ENCODE measurements around the gene ATP10B. TPM values are rescaled to one million over a fixed set of nuclear protein-coding genes. Genes with fewer than 3 reads are reported as not detected.

Gene ATP10B
- total RNA-seq, 3 donors from 2014 or later (not counting 1 experiment from before 2014, with no cell fraction given): not detected

DNA sequence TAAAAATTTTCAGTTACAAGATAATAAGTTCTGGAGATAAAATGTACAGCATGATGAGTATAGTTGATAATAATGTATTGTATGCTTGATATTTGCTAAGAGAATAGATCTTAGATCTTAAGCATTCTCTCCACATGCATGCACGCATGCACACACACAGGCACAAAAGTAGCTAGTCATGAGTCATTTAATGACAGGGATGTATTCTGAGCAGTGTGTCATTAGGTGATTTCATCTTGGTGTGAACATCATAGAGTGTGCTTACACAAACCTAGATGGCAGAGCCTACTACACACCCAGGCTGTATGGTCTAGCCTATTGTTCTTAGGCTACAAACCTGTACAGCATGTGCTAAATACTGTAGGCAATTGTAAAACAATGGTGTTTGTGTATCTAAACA lies 306.2 kb downstream of the ATP10B start:
- Mint-ChIP-seq H3K9me3 (no peaks in the 10 kb centered on the region), H3K36me3 (no peaks in the 10 kb centered on the region), H3K27ac (no peak overlapping the region), H3K4me1 (no peaks in the 10 kb centered on the region), H3K4me3 (no peak overlapping the region), H3K27me3 (ENCODE audit: low read depth in 2 of 2) (peaks cover 0 to 30% of the 10 kb centered on the region in 2 donors)
- no peaks in the 10 kb centered on the region for H3K27me3 ChIP-seq (ENCODE audit: control insufficient read depth, insufficient read depth, low read length)
- intact Hi-C loops (cut with micrococcal nuclease): no loop called here
- no peaks in the 10 kb centered on the region for H3K36me3 ChIP-seq (ENCODE audit: control insufficient read depth, insufficient read depth, low read length)
- H3K27ac ChIP-seq (ENCODE audit: low read length): no peak overlapping the region
- no peak for ATAC-seq
- H3K9me3 ChIP-seq (ENCODE audit: control insufficient read depth, insufficient read depth, low read length): no peaks in the 10 kb centered on the region
- TF ChIP-seq, protein P1, sequence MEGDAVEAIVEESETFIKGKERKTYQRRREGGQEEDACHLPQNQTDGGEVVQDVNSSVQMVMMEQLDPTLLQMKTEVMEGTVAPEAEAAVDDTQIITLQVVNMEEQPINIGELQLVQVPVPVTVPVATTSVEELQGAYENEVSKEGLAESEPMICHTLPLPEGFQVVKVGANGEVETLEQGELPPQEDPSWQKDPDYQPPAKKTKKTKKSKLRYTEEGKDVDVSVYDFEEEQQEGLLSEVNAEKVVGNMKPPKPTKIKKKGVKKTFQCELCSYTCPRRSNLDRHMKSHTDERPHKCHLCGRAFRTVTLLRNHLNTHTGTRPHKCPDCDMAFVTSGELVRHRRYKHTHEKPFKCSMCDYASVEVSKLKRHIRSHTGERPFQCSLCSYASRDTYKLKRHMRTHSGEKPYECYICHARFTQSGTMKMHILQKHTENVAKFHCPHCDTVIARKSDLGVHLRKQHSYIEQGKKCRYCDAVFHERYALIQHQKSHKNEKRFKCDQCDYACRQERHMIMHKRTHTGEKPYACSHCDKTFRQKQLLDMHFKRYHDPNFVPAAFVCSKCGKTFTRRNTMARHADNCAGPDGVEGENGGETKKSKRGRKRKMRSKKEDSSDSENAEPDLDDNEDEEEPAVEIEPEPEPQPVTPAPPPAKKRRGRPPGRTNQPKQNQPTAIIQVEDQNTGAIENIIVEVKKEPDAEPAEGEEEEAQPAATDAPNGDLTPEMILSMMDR (IDR thresholded peaks at IDR 0.05): no peak
- DNase-seq: no peak
- 83% methylated on average over 1 of the region's 1 CpG for WGBS (ENCODE audit: insufficient coverage)
- no peaks in the 10 kb centered on the region for H3K4me1 ChIP-seq (ENCODE audit: control insufficient read depth, insufficient read depth, low read length)
- H3K4me3 ChIP-seq (ENCODE audit: low read length): no peak overlapping the region

DNA sequence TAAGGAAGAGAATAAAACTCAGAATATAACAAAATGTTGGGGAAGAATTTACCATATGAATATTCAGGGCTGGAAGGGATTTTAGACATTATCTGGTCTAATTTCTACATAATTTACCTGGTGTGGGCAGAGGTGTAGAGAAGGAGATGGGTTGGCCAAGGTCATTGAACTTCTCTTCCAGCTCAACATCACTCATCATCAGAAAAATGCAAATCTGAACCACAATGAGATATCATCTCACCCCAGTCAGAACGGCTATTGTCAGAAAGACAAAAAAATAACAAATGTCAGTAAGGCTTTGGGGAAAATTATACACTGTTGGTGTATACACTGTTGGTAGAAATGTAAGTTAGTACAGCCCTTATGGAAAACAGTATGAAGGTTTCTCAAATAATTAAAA lies 308.6 kb downstream of the ATP10B start:
- Mint-ChIP-seq H3K27me3 (ENCODE audit: low read depth in 2 of 2) (peaks cover 0 to 23% of the 10 kb centered on the region in 2 donors), H3K36me3 (no peaks in the 10 kb centered on the region), H3K4me1 (no peaks in the 10 kb centered on the region), H3K4me3 (no peak overlapping the region), H3K27ac (no peak overlapping the region), H3K9me3 (no peaks in the 10 kb centered on the region)
- intact Hi-C loops (cut with micrococcal nuclease): no loop called here
- TF ChIP-seq, protein P1 (IDR thresholded peaks at IDR 0.05): no peak
- DNase-seq: no peak
- Histone ChIP-seq H3K36me3 (ENCODE audit: control insufficient read depth, insufficient read depth, low read length) (no peaks in the 10 kb centered on the region), H3K9me3 (ENCODE audit: control insufficient read depth, insufficient read depth, low read length) (no peaks in the 10 kb centered on the region), H3K27ac (ENCODE audit: low read length) (no peak overlapping the region), H3K4me3 (ENCODE audit: low read length) (no peak overlapping the region), H3K4me1 (ENCODE audit: control insufficient read depth, insufficient read depth, low read length) (no peaks in the 10 kb centered on the region), H3K27me3 (ENCODE audit: control insufficient read depth, insufficient read depth, low read length) (no peaks in the 10 kb centered on the region)
- WGBS (ENCODE audit: insufficient coverage): no CpG with 5 or more reads among the region's 1 CpG
- no peak for ATAC-seq

DNA sequence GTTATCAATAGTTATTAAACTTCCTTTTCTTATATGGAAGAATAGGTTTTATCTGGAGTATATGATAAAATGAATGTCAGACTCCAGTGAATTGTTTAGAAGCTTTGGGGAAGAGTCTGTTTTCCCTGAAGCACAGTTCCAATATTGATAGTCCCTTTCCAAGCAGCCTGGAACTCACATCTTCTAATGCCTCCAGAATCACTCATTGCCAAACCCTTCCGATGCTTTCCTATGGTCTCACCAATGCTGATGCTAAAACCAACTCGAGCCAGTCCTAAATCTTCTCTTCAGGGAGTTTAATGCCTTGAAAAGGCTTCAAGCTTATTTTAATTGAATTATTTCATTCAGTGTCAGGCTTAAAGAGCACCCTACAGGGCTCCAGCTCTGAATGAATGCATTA lies 309.2 kb downstream of the ATP10B start:
- Mint-ChIP-seq H3K27me3 (ENCODE audit: low read depth in 2 of 2) (peaks cover 0 to 23% of the 10 kb centered on the region in 2 donors), H3K4me1 (no peaks in the 10 kb centered on the region), H3K36me3 (no peaks in the 10 kb centered on the region), H3K4me3 (no peak overlapping the region), H3K27ac (no peak overlapping the region), H3K9me3 (no peaks in the 10 kb centered on the region)
- Histone ChIP-seq H3K4me3 (ENCODE audit: low read length) (no peak overlapping the region), H3K27me3 (ENCODE audit: control insufficient read depth, insufficient read depth, low read length) (no peaks in the 10 kb centered on the region), H3K36me3 (ENCODE audit: control insufficient read depth, insufficient read depth, low read length) (no peaks in the 10 kb centered on the region), H3K27ac (ENCODE audit: low read length) (no peak overlapping the region), H3K9me3 (ENCODE audit: control insufficient read depth, insufficient read depth, low read length) (no peaks in the 10 kb centered on the region), H3K4me1 (ENCODE audit: control insufficient read depth, insufficient read depth, low read length) (no peaks in the 10 kb centered on the region)
- DNase-seq (no peak), ATAC-seq (no peak)
- intact Hi-C loops (cut with micrococcal nuclease): no loop called here
- WGBS (ENCODE audit: insufficient coverage): 85% methylated on average over 2 of the region's 2 CpGs
- TF ChIP-seq, protein P1 (IDR thresholded peaks at IDR 0.05): no peak

DNA sequence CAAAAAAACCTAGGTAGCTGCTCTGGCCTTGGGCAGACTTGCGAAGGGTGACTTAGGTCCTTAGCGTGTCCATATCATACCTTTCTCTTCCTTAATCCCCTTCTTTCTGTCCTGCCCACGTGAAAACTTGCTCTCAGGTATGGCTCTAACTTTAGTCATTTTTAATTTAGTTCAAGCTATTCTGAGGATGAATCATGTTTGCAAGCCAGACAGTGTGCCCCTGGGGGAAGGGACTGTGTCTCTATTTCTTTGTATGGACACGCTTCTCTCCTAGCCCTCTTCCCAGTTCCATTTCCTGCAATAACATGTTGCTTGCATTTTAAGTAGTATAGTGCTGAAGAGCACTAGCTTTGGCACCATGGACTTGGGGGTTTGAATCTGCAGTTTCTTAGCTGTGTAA lies 309.7 kb downstream of the ATP10B start:
- no peak overlapping the region for H3K4me3 Mint-ChIP-seq
- H3K27ac Mint-ChIP-seq: no peak overlapping the region
- Histone ChIP-seq H3K4me3 (ENCODE audit: low read length) (no peak overlapping the region), H3K9me3 (ENCODE audit: control insufficient read depth, insufficient read depth, low read length) (no peaks in the 10 kb centered on the region), H3K27me3 (ENCODE audit: control insufficient read depth, insufficient read depth, low read length) (no peaks in the 10 kb centered on the region), H3K36me3 (ENCODE audit: control insufficient read depth, insufficient read depth, low read length) (no peaks in the 10 kb centered on the region), H3K4me1 (ENCODE audit: control insufficient read depth, insufficient read depth, low read length) (no peaks in the 10 kb centered on the region), H3K27ac (ENCODE audit: low read length) (no peak overlapping the region)
- peaks cover 0 to 23% of the 10 kb centered on the region in 2 donors for H3K27me3 Mint-ChIP-seq (ENCODE audit: low read depth in 2 of 2)
- intact Hi-C loops (cut with micrococcal nuclease): no loop called here
- H3K9me3 Mint-ChIP-seq: no peaks in the 10 kb centered on the region
- no peaks in the 10 kb centered on the region for H3K36me3 Mint-ChIP-seq
- TF ChIP-seq, protein P1 (IDR thresholded peaks at IDR 0.05): no peak
- WGBS (ENCODE audit: insufficient coverage): 100% methylated on average over 3 of the region's 4 CpGs
- no peak for ATAC-seq
- DNase-seq: no peak
- no peaks in the 10 kb centered on the region for H3K4me1 Mint-ChIP-seq

All from natural killer cell (primary cell).